ENCODE data around the gene SNPH. TPM values are rescaled to one million over a fixed set of nuclear protein-coding genes. Genes with fewer than 3 reads are reported as not detected.

The SNPH gene
- total RNA-seq, 4 donors from 2014 or later = 2.1 to 14.0 (median 4.5) TPM

DNA sequence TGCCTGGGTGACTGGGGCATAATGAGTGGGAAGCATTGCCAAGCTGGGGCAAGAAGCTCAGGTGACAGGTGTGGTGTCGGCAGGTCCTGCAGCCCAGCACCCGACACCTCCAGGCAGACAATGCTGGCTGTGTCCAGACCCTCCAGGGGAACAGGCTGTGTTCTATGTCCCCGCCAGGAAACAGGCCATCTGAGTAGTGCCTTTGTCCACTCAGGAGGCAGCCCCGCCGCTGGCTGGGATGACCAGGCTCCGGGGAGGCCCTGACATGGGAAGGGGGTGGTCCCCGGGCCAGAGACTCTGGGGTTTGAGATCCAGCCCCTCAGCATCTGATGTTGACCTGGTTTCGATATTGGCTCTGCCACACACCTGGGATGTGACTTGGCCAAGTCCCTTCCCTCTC is 28.4 kb downstream of the SNPH start:
- no peaks in the 10 kb centered on the region for H3K27me3 ChIP-seq
- H3K4me1 ChIP-seq = no peaks in the 10 kb centered on the region
- no peak overlapping the region for H3K4me3 ChIP-seq
- TF ChIP-seq, protein P1, sequence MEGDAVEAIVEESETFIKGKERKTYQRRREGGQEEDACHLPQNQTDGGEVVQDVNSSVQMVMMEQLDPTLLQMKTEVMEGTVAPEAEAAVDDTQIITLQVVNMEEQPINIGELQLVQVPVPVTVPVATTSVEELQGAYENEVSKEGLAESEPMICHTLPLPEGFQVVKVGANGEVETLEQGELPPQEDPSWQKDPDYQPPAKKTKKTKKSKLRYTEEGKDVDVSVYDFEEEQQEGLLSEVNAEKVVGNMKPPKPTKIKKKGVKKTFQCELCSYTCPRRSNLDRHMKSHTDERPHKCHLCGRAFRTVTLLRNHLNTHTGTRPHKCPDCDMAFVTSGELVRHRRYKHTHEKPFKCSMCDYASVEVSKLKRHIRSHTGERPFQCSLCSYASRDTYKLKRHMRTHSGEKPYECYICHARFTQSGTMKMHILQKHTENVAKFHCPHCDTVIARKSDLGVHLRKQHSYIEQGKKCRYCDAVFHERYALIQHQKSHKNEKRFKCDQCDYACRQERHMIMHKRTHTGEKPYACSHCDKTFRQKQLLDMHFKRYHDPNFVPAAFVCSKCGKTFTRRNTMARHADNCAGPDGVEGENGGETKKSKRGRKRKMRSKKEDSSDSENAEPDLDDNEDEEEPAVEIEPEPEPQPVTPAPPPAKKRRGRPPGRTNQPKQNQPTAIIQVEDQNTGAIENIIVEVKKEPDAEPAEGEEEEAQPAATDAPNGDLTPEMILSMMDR (IDR thresholded peaks at IDR 0.05) = no peak
- no peak for TF ChIP-seq POLR2A (IDR thresholded peaks at IDR 0.05)
- DNase-seq = no peak
- no peak overlapping the region for H3K27ac ChIP-seq
- no peaks in the 10 kb centered on the region for H3K36me3 ChIP-seq
- no peaks in the 10 kb centered on the region for H3K9me3 ChIP-seq
- intact Hi-C loops (cut with DNase I; ENCODE audit: low total_unique reads) = no loop called here

DNA sequence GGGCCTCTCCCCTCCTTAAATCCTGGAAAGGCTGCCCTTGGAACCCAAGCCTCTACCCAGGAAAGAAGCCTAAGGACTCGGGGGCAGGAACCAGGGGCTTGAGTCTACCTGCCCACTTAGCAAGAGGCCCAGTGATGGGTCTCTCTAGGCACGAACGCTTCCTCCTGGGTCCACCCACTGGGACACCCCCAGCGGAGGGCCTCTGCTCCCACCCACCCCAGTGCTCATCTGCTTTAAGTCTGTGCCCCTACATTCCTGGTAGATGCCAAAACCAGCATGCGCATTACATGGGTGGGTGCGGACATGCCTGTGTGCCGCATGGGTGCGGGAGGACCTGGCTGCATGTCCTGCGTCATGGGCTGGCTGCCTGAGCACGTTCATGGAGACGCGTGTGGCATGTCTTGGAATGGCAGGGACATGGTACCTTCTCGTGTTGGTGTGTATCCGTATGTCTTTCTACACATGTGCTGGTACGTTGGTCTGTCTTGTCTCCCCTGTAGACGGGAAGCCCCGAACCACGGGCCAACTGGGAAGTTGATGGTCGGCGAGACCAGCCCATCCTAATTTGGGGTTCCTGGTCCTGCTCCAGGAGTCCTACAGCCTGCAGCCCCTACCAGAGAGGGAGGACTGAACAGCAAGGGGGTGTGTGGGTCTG is 29.3 kb downstream of the SNPH start:
- intact Hi-C loops (cut with DNase I; ENCODE audit: low total_unique reads) = no loop called here
- H3K4me1 ChIP-seq = no peaks in the 10 kb centered on the region
- DNase-seq = no peak
- no peaks in the 10 kb centered on the region for H3K36me3 ChIP-seq
- H3K27ac ChIP-seq = no peak overlapping the region
- no peak for TF ChIP-seq POLR2A (IDR thresholded peaks at IDR 0.05)
- TF ChIP-seq, protein P1 (IDR thresholded peaks at IDR 0.05) = no peak
- no peaks in the 10 kb centered on the region for H3K9me3 ChIP-seq
- H3K27me3 ChIP-seq = no peaks in the 10 kb centered on the region
- H3K4me3 ChIP-seq = no peak overlapping the region

DNA sequence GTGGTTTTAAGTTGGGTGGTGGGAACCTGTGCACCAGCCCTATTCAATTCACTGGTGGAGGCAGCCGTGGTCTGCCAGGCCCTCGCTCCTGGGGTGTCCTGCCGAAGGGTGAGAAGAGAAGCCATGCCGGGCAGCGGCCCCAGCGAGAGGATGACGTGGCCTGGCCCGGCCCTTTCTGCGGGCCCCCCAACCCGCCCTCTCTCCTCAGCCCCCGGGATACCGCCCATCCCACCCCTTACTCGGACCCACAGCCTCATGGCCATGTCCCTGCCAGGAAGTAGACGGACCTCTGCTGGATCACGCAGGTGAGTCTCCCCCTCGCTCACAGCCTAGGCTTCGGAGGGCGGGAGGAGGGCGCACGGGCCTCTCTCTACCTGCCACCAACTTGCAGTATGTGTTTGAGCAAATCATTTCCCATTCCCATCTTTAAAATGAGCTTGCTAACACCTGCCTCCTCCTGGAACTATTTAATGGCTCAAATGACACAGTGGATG is 30.1 kb downstream of the SNPH start:
- Histone ChIP-seq H3K27ac (no peak overlapping the region), H3K27me3 (no peaks in the 10 kb centered on the region), H3K36me3 (no peaks in the 10 kb centered on the region), H3K4me3 (no peak overlapping the region), H3K4me1 (no peaks in the 10 kb centered on the region), H3K9me3 (no peaks in the 10 kb centered on the region)
- DNase-seq = no peak
- TF ChIP-seq POLR2A (IDR thresholded peaks at IDR 0.05) = no peak
- TF ChIP-seq, protein P1 (IDR thresholded peaks at IDR 0.05) = no peak
- intact Hi-C loops (cut with DNase I; ENCODE audit: low total_unique reads) = no loop called here

DNA sequence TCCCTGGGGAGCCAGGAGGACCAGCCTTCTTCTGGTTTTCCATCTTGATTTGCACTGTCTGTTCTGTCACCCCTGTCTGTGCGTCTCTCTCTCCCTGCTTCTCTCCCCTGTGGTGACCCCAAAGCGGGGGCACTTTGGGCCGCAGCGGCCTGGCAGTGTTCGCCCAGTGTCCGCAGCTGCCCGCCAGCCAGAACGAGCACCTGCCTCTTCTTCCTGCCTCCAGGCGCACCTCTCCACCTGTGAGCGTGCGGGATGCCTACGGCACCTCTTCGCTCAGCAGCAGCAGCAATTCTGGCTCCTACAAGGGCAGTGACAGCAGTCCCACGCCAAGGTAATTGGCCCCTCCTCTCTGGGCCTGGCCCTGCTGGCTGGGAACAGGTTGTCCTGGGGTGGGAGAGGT is 30.8 kb downstream of the SNPH start:
- H3K4me3 ChIP-seq = no peak overlapping the region
- H3K4me1 ChIP-seq = no peaks in the 10 kb centered on the region
- H3K27ac ChIP-seq = no peak overlapping the region
- intact Hi-C loops (cut with DNase I; ENCODE audit: low total_unique reads) = no loop called here
- H3K9me3 ChIP-seq = no peaks in the 10 kb centered on the region
- TF ChIP-seq, protein P1 (IDR thresholded peaks at IDR 0.05) = no peak
- no peak for TF ChIP-seq POLR2A (IDR thresholded peaks at IDR 0.05)
- H3K36me3 ChIP-seq = no peaks in the 10 kb centered on the region
- no peaks in the 10 kb centered on the region for H3K27me3 ChIP-seq
- no peak for DNase-seq

DNA sequence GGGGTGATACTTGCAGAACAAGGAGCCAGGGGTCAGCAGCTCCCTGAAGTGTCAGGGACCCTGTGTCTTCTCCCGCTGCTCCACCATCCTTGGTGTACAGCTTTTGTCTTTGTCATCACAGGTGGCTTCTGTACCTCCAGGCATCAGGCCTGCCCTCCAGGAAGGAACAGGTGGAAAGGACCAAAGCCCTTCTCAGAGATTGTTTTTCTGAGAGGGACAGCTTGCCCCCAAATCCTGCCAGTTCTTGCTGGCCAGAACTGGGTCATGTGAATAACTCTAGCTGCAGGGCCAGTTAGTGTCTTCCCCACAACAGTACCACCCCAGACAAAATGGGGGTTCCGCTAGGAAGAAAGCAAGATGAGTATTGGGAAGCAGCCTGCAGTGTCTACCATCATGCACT is 31.4 kb downstream of the SNPH start:
- DNase-seq = no peak
- Histone ChIP-seq H3K27me3 (no peaks in the 10 kb centered on the region), H3K9me3 (no peaks in the 10 kb centered on the region), H3K27ac (no peak overlapping the region), H3K4me3 (no peak overlapping the region), H3K36me3 (no peaks in the 10 kb centered on the region), H3K4me1 (no peaks in the 10 kb centered on the region)
- intact Hi-C loops (cut with DNase I; ENCODE audit: low total_unique reads) = no loop called here
- no peak for TF ChIP-seq POLR2A (IDR thresholded peaks at IDR 0.05)
- TF ChIP-seq, protein P1 (IDR thresholded peaks at IDR 0.05) = no peak
